Activated T-helper 17 cell treated with anti-CD3 and anti-CD28 coated beads, Interleukin-2, amount 50 U/mL, for 72 hours (primary cell): ENCODE measurements around the gene TLCD3B. TPM values are rescaled to one million over a fixed set of nuclear protein-coding genes. Genes with fewer than 3 reads are reported as not detected.
"Not testable (repeated sequence)": the region's sequence is repeated elsewhere in the genome, so short reads cannot be mapped to it uniquely, and the experiment has no call there.

Source experiments
- ATAC-seq: fragments of 150-1000 bp; cut with Tn5 transposase; replicated peaks from 2 replicates; pipeline ENCODE4 v1.10.0; 2021; ENCODE audit warnings: mild to moderate bottlenecking, moderate library complexity
- H3K27ac Mint-ChIP-seq: one replicate; pipeline ENCODE4 v1.8.0; 2022; ENCODE audit warnings: mixed read lengths
- H3K27me3 Mint-ChIP-seq: one replicate; pipeline ENCODE4 v1.8.0; 2022; ENCODE audit warnings: mixed read lengths
- H3K36me3 Mint-ChIP-seq: one replicate; pipeline ENCODE4 v1.8.0; 2022; ENCODE audit warnings: low read depth, mild to moderate bottlenecking, mixed read lengths
- H3K4me1 Mint-ChIP-seq: one replicate; pipeline ENCODE4 v1.8.0; 2022; ENCODE audit warnings: mixed read lengths
- H3K4me3 Mint-ChIP-seq: one replicate; pipeline ENCODE4 v1.8.0; 2022; ENCODE audit warnings: mild to moderate bottlenecking, mixed read lengths
- H3K9me3 Mint-ChIP-seq: one replicate; pipeline ENCODE4 v1.8.0; 2022; ENCODE audit warnings: mixed read lengths
- total RNA-seq, 2 donors: library from RNA; stranded (reverse); gene quantifications; one replicate each; pipeline ENCODE4 v1.2.3, GENCODE V29; 2022

The TLCD3B gene
- total RNA-seq, 2 donors from 2014 or later, result 1.9 to 7.4 TPM

- H3K9me3 Mint-ChIP-seq, result no peaks in the 10 kb centered on the region
- no peaks in the 10 kb centered on the region for H3K27me3 Mint-ChIP-seq
- H3K4me1 Mint-ChIP-seq, result peaks cover 12% of the 10 kb centered on the region
- no peak overlapping the region for H3K27ac Mint-ChIP-seq
- ATAC-seq, result no peak
- peaks cover 16% of the 10 kb centered on the region for H3K36me3 Mint-ChIP-seq
- H3K4me3 Mint-ChIP-seq, result no peak overlapping the region
These were observed 18.8 kb upstream of the TLCD3B start for GRCh38 chr16:30049871-30050270.

- peaks cover 8% of the 10 kb centered on the region for H3K4me1 Mint-ChIP-seq
- no peak overlapping the region for H3K4me3 Mint-ChIP-seq
- no peak overlapping the region for H3K27ac Mint-ChIP-seq
- peak; percentile 28 for ATAC-seq
- H3K36me3 Mint-ChIP-seq, result peaks cover 3% of the 10 kb centered on the region
- H3K27me3 Mint-ChIP-seq, result no peaks in the 10 kb centered on the region
- H3K9me3 Mint-ChIP-seq, result no peaks in the 10 kb centered on the region
These were observed 15.5 kb upstream of the TLCD3B start for GRCh38 chr16:30046588-30046987.

GRCh38 chr16:30046178-30046577 lies 15.1 kb upstream of the TLCD3B start:
- Mint-ChIP-seq H3K9me3 (no peaks in the 10 kb centered on the region), H3K36me3 (no peaks in the 10 kb centered on the region), H3K27ac (no peak overlapping the region), H3K4me1 (peaks cover 6% of the 10 kb centered on the region), H3K27me3 (no peaks in the 10 kb centered on the region), H3K4me3 (no peak overlapping the region)
- ATAC-seq, result peak; percentile 86

GRCh38 chr16:30041841-30042240 lies 10.8 kb upstream of the TLCD3B start:
- Mint-ChIP-seq H3K27ac (no peak overlapping the region), H3K36me3 (no peaks in the 10 kb centered on the region), H3K4me1 (peaks cover 6% of the 10 kb centered on the region), H3K27me3 (no peaks in the 10 kb centered on the region), H3K9me3 (no peaks in the 10 kb centered on the region), H3K4me3 (no peak overlapping the region)
- no peak for ATAC-seq

GRCh38 chr16:30040690-30041089 lies 9.6 kb upstream of the TLCD3B start:
- H3K36me3 Mint-ChIP-seq, H3K4me3 Mint-ChIP-seq, H3K9me3 Mint-ChIP-seq, H3K27me3 Mint-ChIP-seq, ATAC-seq, H3K27ac Mint-ChIP-seq, H3K4me1 Mint-ChIP-seq: not testable (repeated sequence)

- no peak for ATAC-seq
- Mint-ChIP-seq H3K4me3 (no peak overlapping the region), H3K36me3 (no peaks in the 10 kb centered on the region), H3K4me1 (peaks cover 1% of the 10 kb centered on the region), H3K9me3 (no peaks in the 10 kb centered on the region), H3K27me3 (no peaks in the 10 kb centered on the region), H3K27ac (no peak overlapping the region)
These were observed 9.2 kb upstream of the TLCD3B start for GRCh38 chr16:30040221-30040620.

GRCh38 chr16:30033270-30033669 lies 2.2 kb upstream of the TLCD3B start:
- Mint-ChIP-seq H3K36me3 (no peaks in the 10 kb centered on the region), H3K4me3 (peak overlapping the region; percentile 50)
- peak; percentile 93 for ATAC-seq

GRCh38 chr16:30032083-30032819 lies 1.2 kb upstream of the TLCD3B start:
- ATAC-seq, result peak; percentile 27
- H3K27me3 Mint-ChIP-seq, result peaks cover 28% of the 10 kb centered on the region
- H3K36me3 Mint-ChIP-seq, result no peaks in the 10 kb centered on the region
- peak overlapping the region; percentile 57 for H3K4me3 Mint-ChIP-seq
- H3K27ac Mint-ChIP-seq, result no peak overlapping the region
- no peaks in the 10 kb centered on the region for H3K9me3 Mint-ChIP-seq
- peaks cover 5% of the 10 kb centered on the region for H3K4me1 Mint-ChIP-seq

More at GRCh38 chr16:30033270-30033669, 2.2 kb upstream of the TLCD3B start:
- Mint-ChIP-seq H3K27ac (peak overlapping the region; percentile 63), H3K4me1 (peaks cover 5% of the 10 kb centered on the region), H3K27me3 (peaks cover 18% of the 10 kb centered on the region), H3K9me3 (no peaks in the 10 kb centered on the region)

- no peaks in the 10 kb centered on the region for H3K36me3 Mint-ChIP-seq
- H3K27me3 Mint-ChIP-seq, result peaks cover 34% of the 10 kb centered on the region
- H3K27ac Mint-ChIP-seq, result no peak overlapping the region
- H3K4me1 Mint-ChIP-seq, result peaks cover 5% of the 10 kb centered on the region
- H3K4me3 Mint-ChIP-seq, result no peak overlapping the region
- no peak for ATAC-seq
- H3K9me3 Mint-ChIP-seq, result no peaks in the 10 kb centered on the region
These were observed 427 bp upstream of the TLCD3B start for GRCh38 chr16:30031477-30031918.

GRCh38 chr16:30030011-30030685 lies 923 bp downstream of the TLCD3B start:
- H3K36me3 Mint-ChIP-seq, result no peaks in the 10 kb centered on the region
- no peak overlapping the region for H3K27ac Mint-ChIP-seq
- peaks cover 5% of the 10 kb centered on the region for H3K4me1 Mint-ChIP-seq

GRCh38 chr16:30028438-30029076 lies 2.5 kb downstream of the TLCD3B start:
- Mint-ChIP-seq H3K9me3 (no peaks in the 10 kb centered on the region), H3K27ac (no peak overlapping the region), H3K4me3 (no peak overlapping the region), H3K36me3 (no peaks in the 10 kb centered on the region), H3K4me1 (peaks cover 5% of the 10 kb centered on the region), H3K27me3 (peaks cover 37% of the 10 kb centered on the region)
- ATAC-seq, result no peak

More at GRCh38 chr16:30030011-30030685, 923 bp downstream of the TLCD3B start:
- Mint-ChIP-seq H3K9me3 (no peaks in the 10 kb centered on the region), H3K27me3 (peaks cover 34% of the 10 kb centered on the region), H3K4me3 (no peak overlapping the region)
- ATAC-seq, result no peak

GRCh38 chr16:30027588-30028437 lies 3.3 kb downstream of the TLCD3B start:
- ATAC-seq, result no peak
- Mint-ChIP-seq H3K9me3 (no peaks in the 10 kb centered on the region), H3K4me1 (peaks cover 5% of the 10 kb centered on the region), H3K27ac (no peak overlapping the region), H3K36me3 (no peaks in the 10 kb centered on the region), H3K4me3 (no peak overlapping the region), H3K27me3 (peaks cover 37% of the 10 kb centered on the region)

GRCh38 chr16:30026449-30026848 lies 4.6 kb downstream of the TLCD3B start:
- Mint-ChIP-seq H3K4me1 (no peaks in the 10 kb centered on the region), H3K27ac (no peak overlapping the region), H3K4me3 (no peak overlapping the region), H3K27me3 (peaks cover 34% of the 10 kb centered on the region), H3K36me3 (no peaks in the 10 kb centered on the region), H3K9me3 (no peaks in the 10 kb centered on the region)
- ATAC-seq, result no peak

- Mint-ChIP-seq H3K4me3 (no peak overlapping the region), H3K36me3 (no peaks in the 10 kb centered on the region), H3K4me1 (peaks cover 5% of the 10 kb centered on the region), H3K27me3 (peaks cover 34% of the 10 kb centered on the region), H3K9me3 (no peaks in the 10 kb centered on the region), H3K27ac (no peak overlapping the region)
- no peak for ATAC-seq
These were observed 5.5 kb downstream of the TLCD3B start for GRCh38 chr16:30025574-30025973.
